HG02884 (cell line): ENCODE results near the gene UGT1A6.
A peak's percentile ranks its signal among the peaks of the same experiment; 100 is the strongest.
"Not testable (repeated sequence)": the region's sequence is repeated elsewhere in the genome, so short reads cannot be mapped to it uniquely, and the experiment has no call there.

ENCODE experiments used
- ATAC-seq: cut with Tn5 transposase; IDR thresholded peaks from one replicate; pipeline ENCODE4 v1.9.1; 2021; ENCODE audit warnings: mild to moderate bottlenecking, moderate library complexity; ENCODE audit not compliant: unreplicated experiment

UGT1A6 gene

DNA sequence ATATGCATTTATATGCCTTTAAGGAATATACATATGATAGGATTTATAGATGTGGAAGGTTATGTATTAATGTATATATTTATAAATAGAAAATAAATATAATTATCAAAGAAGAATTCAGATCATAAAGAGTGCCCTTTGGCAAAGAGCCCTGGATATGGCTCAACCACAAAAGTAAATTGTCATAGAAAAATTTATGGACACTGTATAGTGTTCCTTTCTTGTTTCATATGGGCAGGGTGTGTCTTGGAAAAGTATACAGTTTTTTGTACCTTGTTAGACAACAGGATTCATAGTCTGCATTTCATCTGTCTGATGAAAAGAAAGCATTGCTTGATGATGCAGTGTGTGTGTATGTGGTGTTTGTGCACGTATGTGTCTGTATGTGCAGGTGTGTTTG lies 8.1 kb upstream of the UGT1A6 start:
- no peak for ATAC-seq

- no peak for ATAC-seq
Measured at GRCh38 chr2:233686928-233687327, 5.8 kb upstream of the UGT1A6 start.

- ATAC-seq: no peak
Measured at GRCh38 chr2:233688341-233688740, 4.3 kb upstream of the UGT1A6 start.

DNA sequence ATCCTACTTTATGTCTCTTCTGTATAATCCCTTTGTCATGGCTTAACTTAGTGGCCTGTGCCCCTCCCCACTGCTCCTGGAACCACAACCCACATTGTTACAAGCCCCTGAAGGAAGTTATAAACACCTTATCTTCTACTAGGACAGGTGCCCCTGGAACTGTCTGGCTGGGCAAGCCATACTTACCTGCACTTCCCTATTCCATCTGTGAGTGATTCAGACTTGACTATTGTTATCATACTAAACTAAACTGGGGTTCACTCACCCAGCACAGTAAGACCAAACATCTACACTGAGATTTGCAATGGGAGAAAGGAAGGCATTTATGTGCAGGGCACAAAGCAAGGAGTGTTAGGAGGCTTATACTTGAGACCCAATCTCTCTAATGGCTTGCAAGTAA lies 3.7 kb upstream of the UGT1A6 start:
- no peak for ATAC-seq

DNA sequence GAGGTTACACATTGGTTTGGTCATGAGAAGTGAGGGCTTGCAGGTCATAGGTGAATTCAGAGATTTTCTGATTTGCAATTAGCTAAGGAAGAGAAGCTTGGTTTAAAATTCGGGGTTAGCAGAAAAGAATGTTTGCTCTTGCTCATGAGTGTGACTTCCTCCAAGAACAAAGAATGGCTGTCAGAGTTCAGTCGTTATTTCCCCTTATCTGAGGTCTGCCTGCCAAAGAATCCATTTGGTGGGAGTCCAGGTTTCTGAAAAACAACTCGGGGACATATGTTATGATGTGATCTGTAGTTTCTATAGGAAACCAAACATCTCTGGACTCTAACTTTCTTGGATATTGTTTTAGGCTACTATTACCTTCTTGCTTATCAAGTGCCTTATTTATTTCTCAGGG lies 3.2 kb upstream of the UGT1A6 start:
- no peak for ATAC-seq

- ATAC-seq: no peak
Measured at GRCh38 chr2:233690444-233690843, 2.2 kb upstream of the UGT1A6 start.

- no peak for ATAC-seq
Measured at GRCh38 chr2:233691443-233692433, 952 bp upstream of the UGT1A6 start.

DNA sequence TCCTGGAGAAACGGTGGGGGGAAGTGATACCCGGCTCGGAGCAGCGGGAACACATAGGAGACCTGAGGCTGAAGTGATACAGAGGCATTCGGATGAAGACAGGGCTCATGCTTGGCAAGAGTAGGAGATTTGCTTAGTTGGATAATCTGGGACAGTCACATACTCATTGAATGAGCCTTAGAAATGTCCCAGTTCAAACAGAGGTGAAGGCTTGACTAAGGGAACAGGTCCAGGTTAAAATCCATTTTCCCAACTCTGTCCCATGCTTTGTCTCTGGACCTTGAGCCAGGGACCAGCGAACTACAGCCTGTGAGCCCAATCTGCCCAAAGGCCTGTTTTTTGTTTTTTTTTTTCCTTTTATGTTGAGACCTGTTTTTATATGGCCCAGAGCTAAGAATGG lies 1.3 kb downstream of the UGT1A6 start:
- ATAC-seq: no peak

DNA sequence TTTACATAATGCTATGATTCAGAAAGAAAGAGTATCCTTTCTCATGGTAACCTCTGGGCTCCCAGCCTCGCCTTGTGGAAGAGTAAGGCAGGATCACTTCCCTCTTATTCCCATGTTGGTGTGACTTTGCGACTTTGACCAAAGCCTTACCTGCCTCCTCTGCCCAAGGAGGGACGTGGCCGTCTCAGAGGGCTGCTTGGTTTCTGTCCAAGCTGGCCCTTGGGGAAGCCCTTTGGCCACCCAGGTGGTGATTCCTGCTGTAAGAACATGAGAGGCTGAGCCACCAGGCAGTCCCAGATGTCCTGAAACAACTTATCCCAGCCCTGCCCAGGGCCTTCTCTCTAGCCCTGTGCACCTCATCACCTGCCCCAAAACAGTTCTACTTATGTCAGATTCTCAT lies 6.0 kb downstream of the UGT1A6 start:
- no peak for ATAC-seq

DNA sequence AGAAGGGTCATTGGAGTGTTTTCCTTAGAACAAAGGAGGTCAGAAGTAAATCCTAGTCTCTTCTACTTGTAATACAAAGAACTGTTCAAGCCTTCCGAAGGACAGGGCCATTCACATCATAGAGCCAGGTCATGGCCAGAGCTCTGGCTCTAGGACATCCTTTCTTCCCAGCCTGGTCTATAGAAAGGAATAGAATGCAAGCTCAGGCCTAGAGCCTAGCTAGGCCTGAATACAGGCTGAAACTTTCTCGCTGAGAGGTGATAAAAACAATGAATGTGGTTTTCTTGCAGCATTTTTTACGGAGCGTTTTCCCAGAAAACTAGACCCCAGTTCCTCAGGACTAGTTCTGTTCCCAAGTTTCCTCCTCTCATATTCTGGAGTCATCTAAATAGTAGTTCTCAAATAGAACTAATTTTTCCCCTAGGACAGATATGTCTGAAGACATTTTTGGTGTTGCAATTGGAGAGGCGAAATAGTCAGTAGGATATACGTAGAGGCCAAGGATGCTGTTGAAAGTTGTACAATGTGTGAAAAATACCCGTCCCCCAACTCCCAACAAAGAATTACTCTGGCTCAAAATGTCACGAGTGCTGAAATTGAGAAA lies 6.8 kb downstream of the UGT1A6 start:
- no peak for ATAC-seq

DNA sequence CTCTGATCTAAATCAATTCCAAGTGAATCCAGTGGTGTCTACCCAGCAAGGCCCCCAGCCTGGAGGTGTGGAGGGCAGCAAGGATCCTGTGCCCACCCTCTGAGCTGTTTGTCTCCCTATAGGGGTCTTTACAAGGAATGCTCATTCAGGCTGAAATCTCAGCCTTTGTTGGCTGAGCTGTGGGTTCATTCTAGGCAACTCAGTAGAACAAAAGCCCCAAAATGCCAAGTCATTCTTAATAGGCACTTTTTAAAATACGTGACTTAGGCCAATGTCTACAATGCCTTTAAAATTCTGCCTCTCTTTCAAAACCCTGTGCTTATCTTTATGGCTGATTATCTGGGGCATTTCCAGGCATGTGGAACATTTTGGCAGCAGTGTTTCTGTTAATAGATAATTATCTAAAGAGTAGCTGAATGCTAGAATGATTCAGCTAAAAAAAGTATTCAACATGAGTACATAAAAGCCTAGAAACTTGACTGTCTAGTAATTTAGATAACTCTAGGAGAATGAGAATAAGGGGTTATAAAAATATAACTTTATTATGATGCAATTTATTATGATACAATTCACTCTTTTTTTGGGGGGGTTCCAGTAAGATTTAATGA lies 7.4 kb downstream of the UGT1A6 start:
- no peak for ATAC-seq

DNA sequence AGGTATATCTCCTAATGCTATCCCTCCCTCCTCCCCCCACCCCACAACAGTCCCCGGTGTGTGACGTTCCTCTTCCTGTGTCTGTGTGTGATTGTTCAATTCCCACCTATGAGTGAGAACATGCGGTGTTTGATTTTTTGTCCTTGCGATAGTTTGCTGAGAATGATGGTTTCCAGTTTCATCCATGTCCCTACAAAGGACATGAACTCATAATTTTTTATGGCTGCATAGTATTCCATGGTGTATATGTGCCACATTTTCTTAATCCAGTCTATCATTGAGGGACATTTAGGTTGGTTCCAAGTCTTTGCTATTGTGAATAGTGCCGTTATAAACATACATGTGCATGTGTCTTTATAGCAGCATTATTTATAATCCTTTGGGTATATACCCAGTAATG lies 8.2 kb downstream of the UGT1A6 start:
- ATAC-seq: not testable (repeated sequence)

DNA sequence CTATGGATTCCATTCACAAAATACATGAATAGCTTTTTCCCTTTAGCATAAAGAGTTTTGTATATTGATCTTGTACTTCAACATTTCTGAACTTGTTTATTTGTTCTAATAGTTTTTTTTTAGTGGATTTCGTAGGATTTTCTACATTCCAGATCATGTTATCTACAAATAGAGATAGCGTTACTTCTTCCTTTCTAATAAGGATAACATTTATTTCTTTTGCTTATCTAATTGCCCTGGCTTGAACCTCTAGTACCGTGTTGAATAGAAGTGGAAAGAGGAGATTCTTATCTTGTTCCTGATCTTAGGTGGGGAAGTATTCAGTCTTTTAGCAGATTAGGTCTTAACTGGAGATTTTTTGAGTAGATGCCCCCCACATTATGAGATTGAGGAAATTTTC lies 9.5 kb downstream of the UGT1A6 start:
- no peak for ATAC-seq

DNA sequence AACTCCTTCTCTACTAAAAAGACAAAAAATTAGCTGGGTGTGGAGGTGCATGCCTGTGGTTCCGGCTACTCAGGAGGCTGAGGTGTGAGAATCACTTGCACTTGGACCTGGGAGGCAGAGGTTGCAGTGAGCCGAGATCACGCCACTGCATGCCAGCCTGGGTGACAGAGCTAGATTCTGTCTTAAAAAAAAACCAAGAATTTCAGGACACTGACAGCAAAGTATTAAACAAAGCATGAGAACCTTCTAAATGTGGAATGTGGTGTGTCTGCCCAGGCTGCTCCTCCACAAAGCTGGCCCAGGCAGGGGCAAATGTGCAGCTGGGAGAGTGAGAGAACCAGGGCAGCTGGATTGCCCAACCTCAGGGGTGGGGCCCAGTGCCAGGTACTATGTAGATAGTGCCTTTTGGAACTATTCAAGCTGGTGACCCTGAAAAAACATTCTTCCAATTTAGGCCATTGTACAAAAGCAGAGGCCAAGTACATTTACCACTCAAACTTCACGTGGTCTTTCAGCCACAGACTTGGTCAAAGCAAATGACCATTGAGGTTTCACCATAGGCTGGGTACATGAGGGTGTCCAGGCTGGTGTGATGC lies 13.3 kb downstream of the UGT1A6 start:
- no peak for ATAC-seq

DNA sequence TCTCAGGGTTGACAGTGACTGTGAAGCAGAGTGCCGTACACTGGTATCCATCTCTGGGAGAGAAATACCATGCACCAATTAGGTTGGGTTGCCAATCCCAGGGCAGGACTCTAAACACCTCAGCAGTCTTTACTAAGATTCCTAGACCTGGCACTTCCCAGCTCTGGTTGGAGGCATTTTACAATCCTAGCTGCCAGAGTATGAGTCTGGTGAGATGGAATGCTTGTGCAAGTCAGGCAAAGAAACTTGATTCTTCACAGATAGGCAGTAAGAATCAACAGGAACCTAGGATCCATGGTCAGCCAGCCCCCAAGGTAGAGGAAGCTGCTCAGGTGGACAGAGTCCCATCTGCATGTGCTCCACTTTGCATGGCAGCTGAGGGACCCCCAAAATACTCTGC lies 14.0 kb downstream of the UGT1A6 start:
- ATAC-seq: no peak

DNA sequence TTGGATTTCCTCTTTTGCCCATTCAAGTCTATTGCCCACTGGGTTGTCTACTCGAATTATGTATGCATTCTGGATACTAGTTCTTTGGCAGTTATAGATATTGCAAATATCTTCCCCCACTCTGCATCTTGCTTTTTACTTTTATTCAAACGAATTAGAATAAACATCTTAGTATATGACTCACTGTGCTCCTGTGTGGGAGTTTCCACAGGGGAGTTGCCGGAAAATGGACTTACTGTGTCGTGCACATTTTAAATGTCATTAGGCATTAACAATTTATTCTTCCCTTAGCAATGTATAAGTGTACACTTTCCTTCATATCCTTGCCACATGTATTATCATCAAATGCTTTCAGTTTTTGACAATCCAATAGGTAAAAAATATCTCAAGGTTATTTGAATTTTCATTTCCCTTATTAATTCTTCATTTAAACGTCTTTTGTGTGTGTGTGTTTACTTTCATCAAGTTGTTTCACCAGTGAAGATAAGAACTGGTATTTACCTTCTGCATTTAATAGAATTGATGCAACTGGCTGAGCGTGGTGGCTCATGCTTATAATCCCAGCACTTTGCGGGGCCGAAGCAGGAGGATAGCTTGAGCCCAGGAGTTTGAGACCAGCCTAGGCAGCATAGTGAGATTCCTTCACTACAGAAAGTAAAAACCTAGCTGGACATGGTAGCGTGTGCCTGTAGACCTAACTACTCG lies 15.4 kb downstream of the UGT1A6 start:
- no peak for ATAC-seq

- ATAC-seq: no peak
Measured at GRCh38 chr2:233708942-233709341, 16.3 kb downstream of the UGT1A6 start.

GRCh38 chr2:233711312-233712008 lies 18.8 kb downstream of the UGT1A6 start:
- ATAC-seq: peak; percentile 50

DNA sequence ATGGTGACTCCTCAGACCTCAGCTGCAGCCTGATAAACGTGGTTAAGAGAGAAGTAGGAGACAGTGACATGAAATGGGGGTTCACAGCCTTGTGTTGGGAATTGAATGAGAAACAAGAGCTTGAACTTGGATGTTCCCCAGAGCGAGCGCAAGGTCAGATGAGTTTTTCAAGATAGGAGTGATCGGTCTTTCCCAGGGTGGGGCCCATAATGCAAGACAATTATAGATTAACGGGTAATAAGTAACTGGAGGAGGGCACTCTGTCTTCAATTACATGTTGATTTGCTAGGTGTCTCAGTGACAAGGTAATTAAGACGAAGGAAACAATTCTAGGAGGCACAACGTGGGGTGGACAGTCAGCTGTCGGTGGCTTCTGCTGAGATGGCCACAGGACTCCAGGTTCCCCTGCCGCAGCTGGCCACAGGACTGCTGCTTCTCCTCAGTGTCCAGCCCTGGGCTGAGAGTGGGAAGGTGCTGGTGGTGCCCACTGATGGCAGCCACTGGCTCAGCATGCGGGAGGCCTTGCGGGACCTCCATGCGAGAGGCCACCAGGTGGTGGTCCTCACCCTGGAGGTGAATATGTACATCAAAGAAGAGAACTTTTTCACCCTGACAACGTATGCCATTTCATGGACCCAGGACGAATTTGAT lies 20.0 kb downstream of the UGT1A6 start, which contains the start of gene UGT1A5:
Gene UGT1A5, plus strand, starts transcription at position 297 of the 651 bp plus-strand sequence. Its CDS starts 85 bp downstream, at position 382.
- no peak for ATAC-seq

GRCh38 chr2:233713262-233713615 lies 20.5 kb downstream of the UGT1A6 start:
- no peak for ATAC-seq
